Brain pericyte (primary cell): Measurements from ENCODE around the gene CCDC88B.
A peak's percentile ranks its signal among the peaks of the same experiment; 100 is the strongest.

Experiments
- DNase-seq: peaks from one replicate; pipeline ENCODE4 v3.0.0-alpha.2; 2012; ENCODE audit warnings: low read depth, low spot score

The CCDC88B gene

GRCh38 chr11:64382586-64382985 is 42.6 kb downstream of the CCDC88B start:
- no peak for DNase-seq

DNA sequence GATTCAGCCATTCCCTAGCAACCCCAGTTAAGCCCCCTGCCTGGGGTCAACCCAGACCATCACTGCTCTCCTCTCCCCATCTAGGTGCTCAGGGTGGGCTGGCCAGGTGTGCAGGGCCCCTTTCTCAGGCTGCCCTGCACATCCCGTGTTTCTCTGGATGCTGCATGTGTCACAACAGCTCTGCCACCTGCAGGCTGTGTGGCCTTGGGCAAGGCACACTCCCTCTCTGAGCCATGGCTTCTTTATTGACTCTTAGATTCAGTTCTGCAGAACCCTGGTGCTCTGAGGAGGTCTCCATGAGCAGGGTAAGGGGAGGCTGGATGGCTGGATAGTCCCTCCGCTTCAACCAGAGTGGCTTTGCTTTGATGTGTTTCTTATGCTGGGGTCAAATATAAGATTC is 43.6 kb downstream of the CCDC88B start:
- no peak for DNase-seq

DNA sequence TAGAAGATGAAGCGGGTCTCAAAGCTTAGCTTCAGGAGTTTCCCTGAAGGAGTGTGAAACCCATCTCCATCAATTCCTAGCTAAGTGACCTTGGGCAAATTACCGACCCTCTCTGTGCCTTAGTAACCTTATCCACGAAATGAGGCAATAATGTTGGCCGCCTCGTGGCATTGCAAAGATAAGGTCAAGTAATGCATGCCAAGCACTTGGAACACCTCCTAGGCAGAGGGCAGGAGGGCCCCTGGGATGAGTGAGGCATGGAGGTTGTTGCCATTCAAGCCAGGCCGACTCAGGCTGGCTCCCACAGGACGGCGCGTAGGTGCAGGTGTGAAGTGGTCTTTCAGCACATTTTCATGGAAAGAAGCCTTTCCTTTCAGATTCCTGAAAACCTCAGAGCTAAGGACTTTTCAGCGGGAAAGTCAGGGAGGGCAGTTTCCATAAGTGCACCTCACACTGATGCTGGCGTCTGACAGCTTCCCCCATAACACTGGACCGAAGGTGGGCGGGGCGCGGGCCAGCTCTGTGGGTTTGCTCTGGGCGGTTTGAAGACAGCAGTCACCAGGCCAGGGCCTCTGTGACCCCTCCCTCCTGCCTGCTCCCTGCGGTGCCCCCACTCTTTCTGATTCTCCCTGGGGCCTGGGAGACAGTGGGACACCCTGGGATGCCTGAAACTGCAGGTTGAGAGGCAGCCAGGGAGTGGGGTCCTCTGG is 44.2 kb downstream of the CCDC88B start:
- DNase-seq: no peak

- DNase-seq: no peak
Observed at GRCh38 chr11:64384981-64385944, 45.3 kb downstream of the CCDC88B start.

DNA sequence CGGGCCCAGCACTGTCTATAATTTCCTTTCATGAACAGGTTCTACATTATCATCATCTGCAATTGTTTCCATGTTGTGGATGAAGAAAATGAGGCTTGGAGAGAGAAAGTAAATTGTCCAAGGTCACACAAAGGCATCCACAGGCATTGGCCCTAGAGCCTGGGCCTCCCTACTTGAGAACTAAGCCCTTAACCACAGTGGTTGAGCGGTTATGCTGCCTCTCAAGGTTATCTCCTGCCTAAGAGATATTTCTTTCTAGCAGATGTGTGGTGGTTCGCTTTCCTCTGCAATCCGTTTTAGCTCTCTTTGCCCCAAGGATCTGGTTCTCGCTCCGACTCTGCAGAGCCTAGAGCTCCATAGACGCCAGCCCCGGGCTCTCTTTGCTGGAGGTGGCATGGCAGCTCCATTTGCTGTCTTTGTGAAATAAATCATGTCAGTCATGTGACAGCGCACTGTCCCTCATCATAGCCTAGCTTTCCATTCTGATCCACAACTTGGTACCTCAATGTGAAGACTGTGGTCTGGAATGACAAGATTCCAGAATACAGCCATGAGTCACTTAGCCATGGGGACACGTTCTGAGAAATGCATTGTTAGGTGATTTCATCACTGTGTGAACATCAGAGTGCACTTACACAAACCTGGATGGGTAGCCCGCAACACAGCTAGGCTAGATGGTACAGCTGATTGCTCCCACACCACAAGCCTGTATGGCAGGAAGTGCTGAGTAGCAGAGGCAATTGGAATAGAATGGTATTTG is 46.1 kb downstream of the CCDC88B start:
- no peak for DNase-seq

DNA sequence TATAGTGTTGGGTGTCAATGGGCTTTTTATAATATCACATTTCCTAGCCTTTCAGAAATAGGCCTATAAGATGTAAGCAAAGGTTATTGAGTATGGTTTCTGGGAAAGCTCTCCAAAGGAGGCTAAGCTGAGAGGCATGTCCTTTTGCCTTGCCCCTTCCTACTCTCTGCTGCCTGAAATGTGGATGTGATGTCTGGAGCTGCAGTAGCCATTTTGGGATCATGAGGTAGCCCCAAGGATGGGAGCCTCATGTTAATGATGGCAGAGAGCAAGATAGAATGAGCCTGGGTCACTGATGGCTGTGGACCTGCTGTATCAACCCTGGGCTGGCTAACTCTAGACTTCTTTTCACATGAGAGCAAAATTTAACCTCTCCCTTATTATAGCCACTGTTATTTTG is 47.9 kb downstream of the CCDC88B start:
- DNase-seq: no peak

GRCh38 chr11:64388894-64389293 is 48.9 kb downstream of the CCDC88B start:
- DNase-seq: no peak

DNA sequence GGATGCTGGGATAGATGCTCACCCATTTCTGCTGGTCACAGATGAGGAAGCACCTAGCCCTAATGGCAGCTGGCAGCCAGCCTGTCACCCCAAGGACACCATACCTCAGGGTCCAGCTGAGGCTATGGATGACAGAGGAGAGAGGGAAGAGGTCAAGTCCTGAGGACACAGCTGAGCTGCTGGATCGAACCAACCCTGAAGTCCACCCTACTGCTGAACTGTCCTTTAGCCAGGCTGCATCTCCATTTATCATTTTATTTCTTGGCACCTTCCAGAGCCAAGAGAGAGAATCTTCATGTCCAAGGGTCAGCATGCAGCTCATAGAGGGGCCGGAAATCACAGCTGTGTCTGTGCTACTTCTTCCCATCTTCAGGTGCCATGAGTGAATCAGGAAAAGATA is 49.8 kb downstream of the CCDC88B start:
- no peak for DNase-seq

GRCh38 chr11:64390558-64390957 is 50.6 kb downstream of the CCDC88B start:
- no peak for DNase-seq

- DNase-seq: no peak
Observed at GRCh38 chr11:64391839-64392238, 51.8 kb downstream of the CCDC88B start.

- no peak for DNase-seq
Observed at GRCh38 chr11:64395545-64396078, 55.6 kb downstream of the CCDC88B start.

- DNase-seq: no peak
Observed at GRCh38 chr11:64396079-64396591, 56.1 kb downstream of the CCDC88B start.

- no peak for DNase-seq
Observed at GRCh38 chr11:64400102-64400501, 60.1 kb downstream of the CCDC88B start.

DNA sequence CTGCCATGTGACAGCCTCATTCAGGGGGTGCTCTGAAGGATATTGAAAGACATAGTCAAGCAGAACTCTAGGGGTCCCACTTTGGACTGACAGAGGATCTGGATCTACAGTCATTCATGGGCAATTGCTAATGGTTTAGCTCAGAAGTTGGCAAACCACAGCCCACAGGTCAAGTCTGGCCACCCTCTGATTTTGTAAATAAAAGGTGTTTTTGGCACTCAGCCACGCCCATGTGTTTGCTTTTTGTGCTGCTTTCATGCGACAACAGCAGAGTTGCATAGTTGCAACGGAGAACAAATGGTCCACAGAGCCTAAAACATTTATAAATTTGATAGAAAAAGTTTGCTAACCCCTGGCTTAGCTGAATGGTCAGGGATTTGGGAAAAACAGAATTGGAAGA is 60.7 kb downstream of the CCDC88B start:
- DNase-seq: no peak

DNA sequence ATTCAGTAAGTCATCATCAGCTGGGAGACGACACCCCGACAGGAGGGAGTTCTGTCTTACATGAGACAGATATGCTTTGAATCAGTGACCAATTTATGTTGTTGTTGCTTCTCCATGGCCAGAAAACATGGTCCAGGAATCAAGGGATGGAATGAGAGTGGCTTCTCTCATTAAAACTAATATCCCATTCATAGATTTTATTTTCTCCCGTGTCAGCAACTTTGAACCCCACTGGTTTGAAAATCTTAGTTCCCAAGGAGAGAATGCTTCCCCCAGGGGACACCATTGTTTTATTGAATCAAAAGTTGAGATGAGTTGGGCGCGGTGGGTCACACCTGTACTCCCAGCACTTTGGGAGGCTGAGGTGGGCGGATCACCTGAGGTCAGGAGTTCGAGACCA is 61.8 kb downstream of the CCDC88B start:
- DNase-seq: no peak

DNA sequence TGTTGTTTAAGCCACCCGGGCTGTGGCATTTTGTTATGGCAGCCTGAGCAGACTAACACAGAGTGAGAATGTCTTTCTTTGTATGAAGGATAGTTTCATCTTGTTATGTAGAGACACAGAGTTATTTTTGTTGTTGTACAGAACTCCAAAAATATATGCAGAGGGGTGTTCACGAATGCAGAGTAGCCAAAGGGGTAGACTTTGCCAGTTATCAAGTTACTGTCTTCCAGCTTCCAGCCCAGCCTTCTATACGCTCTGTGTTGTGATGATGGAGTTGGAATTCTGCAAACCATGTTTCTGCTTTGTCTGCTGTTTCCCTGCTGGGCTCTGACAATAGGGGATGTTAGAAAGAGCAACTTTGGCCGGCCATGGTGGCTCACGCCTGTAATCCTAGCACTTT is 63.1 kb downstream of the CCDC88B start:
- DNase-seq: no peak

DNA sequence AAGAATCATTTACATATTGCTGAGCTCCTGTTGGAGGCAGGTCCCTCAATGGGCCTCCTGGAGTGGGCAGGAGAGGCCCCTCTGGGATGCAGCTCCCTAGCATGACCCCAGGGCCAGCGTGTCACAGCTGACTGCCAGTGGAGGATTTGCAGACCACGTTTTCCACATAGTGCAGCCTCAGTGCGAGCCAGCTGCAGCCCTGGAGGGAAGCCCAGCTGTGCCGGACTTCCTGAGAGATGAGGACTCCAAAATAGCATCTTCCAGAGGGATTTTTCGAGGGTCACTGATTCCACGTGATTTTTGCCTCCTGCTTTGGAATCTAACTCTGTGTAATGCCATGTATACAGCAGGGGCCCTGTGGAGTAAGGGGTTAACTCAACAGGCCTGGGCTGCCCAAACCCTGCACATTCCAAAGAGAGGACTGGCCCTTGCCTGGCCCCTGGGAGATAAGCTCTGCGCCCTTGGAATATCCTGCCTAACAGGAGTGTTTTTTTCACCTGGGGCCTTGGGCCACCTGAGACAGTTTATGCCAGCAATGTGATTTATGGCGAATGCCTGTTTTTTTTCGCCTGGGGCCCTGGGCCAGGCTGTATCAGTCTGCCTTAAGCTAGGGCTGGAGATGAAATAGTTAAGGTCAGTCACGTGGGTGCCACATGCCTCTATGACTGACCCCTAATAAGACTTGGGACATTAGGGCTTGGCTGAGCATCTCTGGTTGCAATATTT is 66.4 kb downstream of the CCDC88B start:
- peak; percentile 18 for DNase-seq
